H1 (cell line): Measurements from ENCODE around the gene SLITRK3. TPM values are rescaled to one million over a fixed set of nuclear protein-coding genes. Genes with fewer than 3 reads are reported as not detected.

ENCODE experiments used
- CTCF ChIA-PET: fragments of 300-600 bp; sonication (Branson Sonifier 250); formaldehyde crosslinking; loops from one replicate; lab custom pipeline; 2021; ENCODE audit not compliant: partially characterized antibody; lab: Charles Lee
- POLR2A ChIA-PET: fragments of 300-600 bp; sonication (Branson Sonifier 250); formaldehyde crosslinking; loops from one replicate; lab custom pipeline; 2021; ENCODE audit warnings: inconsistent platforms; ENCODE audit not compliant: partially characterized antibody; lab: Charles Lee
- DNase-seq, 2 experiments: peaks; one replicate each; pipeline versions ENCODE4 v3.0.0 to v3.0.0-alpha.2; 2010 to 2022; ENCODE audit warnings: low spot score in 2 of 2, low read depth in 1 of 2, mixed read lengths in 1 of 2
- FAIRE-seq: peaks from 2 replicates; lab custom pipeline; 2011; peaks lifted over from hg19 to GRCh38; lab: Jason Lieb, UNC
- H2AFZ ChIP-seq: 2 replicates; pipeline ENCODE4 v1.8.1; 2012; ENCODE audit warnings: low read length, inconsistent platforms
- H2AK5ac ChIP-seq: 2 replicates; pipeline ENCODE4 v1.6.1; 2013; ENCODE audit warnings: low read depth, low read length
- H2BK120ac ChIP-seq: replicated peaks from 2 replicates; pipeline ENCODE3; 2013; ENCODE audit warnings: low read depth, low read length, inconsistent platforms
- H2BK12ac ChIP-seq: 2 replicates; pipeline ENCODE4 v1.6.1; 2013; ENCODE audit warnings: low read depth, low read length
- H2BK15ac ChIP-seq: 2 replicates; pipeline ENCODE4 v1.6.1; 2013; ENCODE audit warnings: low read length
- H2BK20ac ChIP-seq: 2 replicates; pipeline ENCODE4 v1.6.1; 2013; ENCODE audit warnings: low read length
- H2BK5ac ChIP-seq: 2 replicates; pipeline ENCODE4 v1.6.1; 2013; ENCODE audit warnings: low read depth, low read length
- H3K14ac ChIP-seq: 2 replicates; pipeline ENCODE4 v1.6.1; 2013; ENCODE audit warnings: inconsistent platforms; ENCODE audit not compliant: insufficient read length
- H3K18ac ChIP-seq: 2 replicates; pipeline ENCODE4 v1.6.1; 2013; ENCODE audit warnings: low read length; ENCODE audit errors: extremely low read depth
- H3K23ac ChIP-seq: 2 replicates; pipeline ENCODE4 v1.6.1; 2013; ENCODE audit warnings: inconsistent platforms; ENCODE audit not compliant: insufficient read length
- H3K23me2 ChIP-seq: 2 replicates; pipeline ENCODE4 v1.6.1; 2013; ENCODE audit warnings: low read depth, low read length
- H3K27ac ChIP-seq: 2 replicates; pipeline ENCODE4 v1.6.1; 2011; ENCODE audit warnings: low read depth, low read length, inconsistent platforms
- H3K27me3 ChIP-seq, 4 experiments: replicated peaks in 1 of 4; 1 replicate in 1 of 4; 2 replicates in 3 of 4; pipeline versions ENCODE4 v1.6.1 to v1.8.1; 2011 to 2013; ENCODE audit warnings: low read length in 3 of 4, mild to moderate bottlenecking in 3 of 4, inconsistent platforms in 2 of 4, mixed read lengths in 2 of 4, moderate library complexity in 1 of 4; ENCODE audit not compliant: control insufficient read depth in 3 of 4, insufficient read depth in 3 of 4; ENCODE audit errors: extremely low read depth in 1 of 4
- H3K36me3 ChIP-seq, 4 experiments: 2 replicates each; pipeline versions ENCODE4 v1.6.1 to v1.8.1; 2011 to 2013; ENCODE audit warnings: mild to moderate bottlenecking in 4 of 4, low read length in 3 of 4, moderate library complexity in 2 of 4, control low read depth in 1 of 4, inconsistent platforms in 1 of 4; ENCODE audit not compliant: insufficient read depth in 4 of 4, control insufficient read depth in 2 of 4
- H3K4ac ChIP-seq: replicated peaks from 2 replicates; pipeline ENCODE3; 2013; ENCODE audit warnings: low read length, low read depth, mixed read lengths, inconsistent platforms; ENCODE audit not compliant: insufficient read length
- H3K4me1 ChIP-seq, 4 experiments: replicated peaks in 1 of 4; 1 replicate in 1 of 4; 2 replicates in 3 of 4; pipeline versions ENCODE4 v1.6.1 to v1.8.1; 2011 to 2013; ENCODE audit warnings: low read length in 3 of 4, inconsistent platforms in 2 of 4, mixed read lengths in 1 of 4; ENCODE audit not compliant: insufficient read depth in 4 of 4, control insufficient read depth in 3 of 4
- H3K4me2 ChIP-seq, 2 experiments: 2 replicates each; pipeline versions ENCODE4 v1.6.1 to v1.8.1; 2011 to 2013; ENCODE audit warnings: low read depth in 2 of 2, low read length in 2 of 2, control low read depth in 1 of 2, inconsistent platforms in 1 of 2, mild to moderate bottlenecking in 1 of 2; ENCODE audit not compliant: insufficient read depth in 1 of 2
- H3K4me3 ChIP-seq, 4 experiments: fragments of 200-600, 300-600 bp in 1 of 4; sonication (generic), shearing (Covaris generic), sonication (Bioruptor Twin) in 1 of 4; 2 replicates each; pipeline versions ENCODE4 v1.5.1 to v1.8.1; 2011 to 2016; ENCODE audit warnings: low read length in 4 of 4, low read depth in 3 of 4, control low read depth in 2 of 4, inconsistent platforms in 2 of 4, mild to moderate bottlenecking in 2 of 4, mixed read lengths in 1 of 4, moderate library complexity in 1 of 4; ENCODE audit not compliant: insufficient read depth in 2 of 4; ENCODE audit errors: extremely low read depth in 1 of 4
- H3K56ac ChIP-seq: replicated peaks from 2 replicates; pipeline ENCODE3; 2013; ENCODE audit warnings: low read depth, mild to moderate bottlenecking, mixed read lengths, low read length, inconsistent platforms; ENCODE audit not compliant: insufficient read length
- H3K79me1 ChIP-seq: 2 replicates; pipeline ENCODE4 v1.6.1; 2013; ENCODE audit warnings: low read depth, low read length, control low read depth
- H3K79me2 ChIP-seq, 2 experiments: 2 replicates each; pipeline versions ENCODE4 v1.6.1 to v1.8.1; 2012 to 2013; ENCODE audit warnings: low read length in 2 of 2, mild to moderate bottlenecking in 2 of 2, inconsistent platforms in 1 of 2; ENCODE audit not compliant: insufficient read depth in 2 of 2, control insufficient read depth in 1 of 2
- H3K9ac ChIP-seq, 4 experiments: replicated peaks in 1 of 4; 1 replicate in 1 of 4; 2 replicates in 3 of 4; pipeline versions ENCODE4 v1.6.1 to v1.8.1; 2011 to 2013; ENCODE audit warnings: low read depth in 3 of 4, low read length in 3 of 4, control low read depth in 2 of 4, mild to moderate bottlenecking in 2 of 4, moderate library complexity in 2 of 4, inconsistent platforms in 1 of 4; ENCODE audit errors: extremely low read depth in 1 of 4
- H3K9me3 ChIP-seq, 2 experiments: 2 replicates each; pipeline versions ENCODE4 v1.6.1 to v1.8.1; 2012 to 2013; ENCODE audit warnings: mild to moderate bottlenecking in 2 of 2, moderate library complexity in 2 of 2, control low read depth in 1 of 2, inconsistent platforms in 1 of 2, low read depth in 1 of 2, low read length in 1 of 2, mixed read lengths in 1 of 2; ENCODE audit not compliant: insufficient read depth in 2 of 2
- H4K20me1 ChIP-seq, 2 experiments: replicated peaks in 1 of 2; 2 replicates each; pipeline versions ENCODE3 to v1.8.1; 2011 to 2013; ENCODE audit warnings: inconsistent platforms in 2 of 2, low read length in 2 of 2, mild to moderate bottlenecking in 1 of 2; ENCODE audit not compliant: insufficient read depth in 2 of 2, control insufficient read depth in 1 of 2
- H4K5ac ChIP-seq: 2 replicates; pipeline ENCODE4 v1.6.1; 2013; ENCODE audit warnings: low read length, low read depth, mixed read lengths, inconsistent platforms; ENCODE audit not compliant: insufficient read length
- H4K8ac ChIP-seq: 2 replicates; pipeline ENCODE4 v1.8.0; 2013; ENCODE audit warnings: mild to moderate bottlenecking, moderate library complexity, low read length, inconsistent platforms; ENCODE audit not compliant: insufficient read depth; ENCODE audit errors: extremely low read depth
- H4K91ac ChIP-seq: replicated peaks from 2 replicates; pipeline ENCODE3; 2013; ENCODE audit warnings: low read length, mixed read lengths, inconsistent platforms; ENCODE audit not compliant: insufficient read length
- CBX8 ChIP-seq: fragments of 300-800, 300-1000 bp; sonication (generic); IDR thresholded peaks from 2 replicates; pipeline ENCODE4 v1.7.1; 2016; ENCODE audit warnings: low read depth, low read length, borderline replicate concordance
- CREB1 ChIP-seq: IDR thresholded peaks from 2 replicates; pipeline ENCODE4 v1.6.1; 2012; ENCODE audit warnings: inconsistent platforms
- EZH2 ChIP-seq: fragments of 200-600 bp; sonication (generic); IDR thresholded peaks from 2 replicates; pipeline ENCODE4 v1.7.1; 2012; ENCODE audit warnings: low read depth, mild to moderate bottlenecking, moderate library complexity, low read length, inconsistent platforms; ENCODE audit not compliant: severe bottlenecking
- GTF2F1 ChIP-seq: IDR thresholded peaks from 2 replicates; pipeline ENCODE4 v1.6.1; 2012; ENCODE audit warnings: low read depth, low read length, improper control_type of control experiment, borderline replicate concordance
- JUND ChIP-seq: IDR thresholded peaks from 2 replicates; pipeline ENCODE4 v1.6.1; 2011; ENCODE audit warnings: mild to moderate bottlenecking, improper control_type of control experiment, low read length
- KDM1A ChIP-seq: fragments of 200-600, 300-600 bp; sonication (generic); IDR thresholded peaks from 2 replicates; pipeline ENCODE4 v1.7.1; 2016; ENCODE audit warnings: mild to moderate bottlenecking, low read length, borderline replicate concordance
- KDM4A ChIP-seq: IDR thresholded peaks from one replicate; pipeline ENCODE4 v1.7.1; 2012; ENCODE audit warnings: low read depth, mild to moderate bottlenecking, moderate library complexity, low read length, inconsistent platforms; ENCODE audit not compliant: severe bottlenecking
- SIN3A ChIP-seq, 2 experiments: IDR thresholded peaks in 1 of 2; conservative IDR thresholded peaks in 1 of 2; 2 replicates each; pipeline ENCODE4 v1.6.1; 2011 to 2012; ENCODE audit warnings: low read length in 2 of 2, improper control_type of control experiment in 1 of 2, low read depth in 1 of 2, mild to moderate bottlenecking in 1 of 2
- WGBS, 2 experiments: shearing (Covaris generic) in 1 of 2; methylation state at CpG; one replicate each; pipeline versions ENCODE4 v1.1.6 to v1.1.7; 2013 to 2015; ENCODE audit warnings: low lambda C conversion rate in 2 of 2, mixed read lengths in 2 of 2, inconsistent platforms in 1 of 2, low coverage in 1 of 2, missing lambda C conversion rate in 1 of 2; ENCODE audit not compliant: insufficient replicate concordance in 2 of 2, insufficient coverage in 1 of 2, insufficient read length in 1 of 2; ENCODE audit errors: extremely low coverage in 1 of 2, missing lambda C conversion rate in 1 of 2; 5-methylcytosine and 5-hydroxymethylcytosine counted together
- polyA plus RNA-seq, 7 experiments: library from polyadenylated mRNA; depleted of rRNA in 3 of 7; stranded (reverse) in 5 of 7; unstranded in 2 of 7; fragments of >200 nt in 5 of 7; fragments of 200-250 nt in 2 of 7; gene quantifications; 1 replicate in 5 of 7; 2 replicates in 1 of 7; 4 replicates in 1 of 7; pipeline versions ENCODE4 v1.2.1 to v1.2.3, GENCODE V29; 2011 to 2013; ENCODE audit warnings: missing spikeins in 2 of 7, mixed read lengths in 2 of 7
- total RNA-seq: library from RNA; stranded (reverse); fragmentation: NEBNext Ultra II Directional; extraction: Animal tissue kit (Norgen Biotek cat#: 25700); gene quantifications from 2 replicates; pipeline ENCODE4 v1.2.1, GENCODE V29; 2021

SLITRK3 gene
- total and polyA plus RNA-seq, 2 of the 8 experiments (the other 6 are each of a cell fraction or from before 2014, with no cell fraction given) = 0.71 to 3.4 TPM

DNA sequence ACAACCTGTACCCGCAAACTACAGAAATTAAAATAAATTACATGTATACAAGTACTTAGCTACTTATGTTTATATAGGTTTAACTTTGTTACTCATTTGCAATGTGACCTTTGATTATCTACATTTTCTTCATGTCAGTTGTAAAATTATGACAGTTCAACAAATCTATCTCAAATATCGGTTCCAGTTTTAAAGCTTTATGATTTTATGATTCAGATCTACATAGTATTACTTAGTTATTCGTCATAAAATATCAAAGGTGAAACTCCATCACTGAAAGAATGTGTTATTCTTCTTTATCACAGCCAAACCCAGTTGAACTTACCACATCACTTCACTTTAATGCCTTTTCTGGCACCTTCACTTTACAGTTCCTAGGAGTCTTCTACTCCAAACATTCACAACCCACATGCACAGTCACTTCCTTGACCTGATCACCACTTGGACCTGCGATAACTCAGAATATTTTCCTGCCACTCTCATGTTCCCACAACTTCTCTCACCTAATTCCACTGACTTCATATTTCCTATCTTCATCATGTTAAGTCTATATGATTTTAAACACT is 47.2 kb downstream of the SLITRK3 start:
- Histone ChIP-seq H3K4me1 (no peaks in the 10 kb centered on the region), H3K4ac (no peak overlapping the region), H3K18ac (no peak overlapping the region), H3K27me3 (no peaks in the 10 kb centered on the region), H4K91ac (no peak overlapping the region), H4K20me1 (no peaks in the 10 kb centered on the region), H2BK120ac (no peak overlapping the region), H3K9me3 (no peaks in the 10 kb centered on the region), H3K23me2 (no peaks in the 10 kb centered on the region), H4K5ac (no peak overlapping the region), H3K9ac (no peak overlapping the region), H2BK20ac (no peak overlapping the region; the same call in 1 of the 2 replicates), H2AK5ac (no peak overlapping the region), H2BK5ac (no peak overlapping the region), H3K4me2 (no peak overlapping the region), H2BK15ac (no peak overlapping the region), H3K79me1 (no peaks in the 10 kb centered on the region), H2AFZ (no peak overlapping the region), H3K23ac (no peak overlapping the region), H3K27ac (no peak overlapping the region), H3K4me3 (no peak overlapping the region), H3K36me3 (no peaks in the 10 kb centered on the region), H3K56ac (no peak overlapping the region), H2BK12ac (no peak overlapping the region), H3K14ac (no peak overlapping the region), H4K8ac (no peak overlapping the region), H3K79me2 (no peaks in the 10 kb centered on the region)
- 92% methylated on average over 4 of the region's 4 CpGs; no CpG with 5 or more reads in 1 of the 2 experiments for WGBS, 2 experiments
- no peak for DNase-seq
- POLR2A ChIA-PET = no interaction called here
- CTCF ChIA-PET = no interaction called here
- FAIRE-seq = no peak
- no peak for TF ChIP-seq GTF2F1
- no peak for TF ChIP-seq CREB1
- no peak for TF ChIP-seq JUND
- TF ChIP-seq SIN3A (conservative IDR thresholded peaks at IDR 0.05 in 1 of 2, IDR thresholded peaks at IDR 0.05 in 1 of 2; ENCODE audit: low read depth in 1 of 2, low read length in 2 of 2) = no peak
- no peak for TF ChIP-seq KDM1A
- no peak for TF ChIP-seq KDM4A
- no peak for TF ChIP-seq CBX8
- TF ChIP-seq EZH2 = no peak
